GM19395 (cell line): ENCODE measurements around the gene REPS2.

Experiments used
- ATAC-seq: cut with Tn5 transposase; IDR thresholded peaks from one replicate; pipeline ENCODE4 v1.9.1; 2021; ENCODE audit warnings: mild to moderate bottlenecking, moderate library complexity; ENCODE audit not compliant: unreplicated experiment

REPS2 gene

GRCh38 chrX:17075004-17075403 is 128.5 kb downstream of the REPS2 start:
- ATAC-seq: no peak

- no peak for ATAC-seq
Measured at GRCh38 chrX:17077361-17077760, 130.9 kb downstream of the REPS2 start.

DNA sequence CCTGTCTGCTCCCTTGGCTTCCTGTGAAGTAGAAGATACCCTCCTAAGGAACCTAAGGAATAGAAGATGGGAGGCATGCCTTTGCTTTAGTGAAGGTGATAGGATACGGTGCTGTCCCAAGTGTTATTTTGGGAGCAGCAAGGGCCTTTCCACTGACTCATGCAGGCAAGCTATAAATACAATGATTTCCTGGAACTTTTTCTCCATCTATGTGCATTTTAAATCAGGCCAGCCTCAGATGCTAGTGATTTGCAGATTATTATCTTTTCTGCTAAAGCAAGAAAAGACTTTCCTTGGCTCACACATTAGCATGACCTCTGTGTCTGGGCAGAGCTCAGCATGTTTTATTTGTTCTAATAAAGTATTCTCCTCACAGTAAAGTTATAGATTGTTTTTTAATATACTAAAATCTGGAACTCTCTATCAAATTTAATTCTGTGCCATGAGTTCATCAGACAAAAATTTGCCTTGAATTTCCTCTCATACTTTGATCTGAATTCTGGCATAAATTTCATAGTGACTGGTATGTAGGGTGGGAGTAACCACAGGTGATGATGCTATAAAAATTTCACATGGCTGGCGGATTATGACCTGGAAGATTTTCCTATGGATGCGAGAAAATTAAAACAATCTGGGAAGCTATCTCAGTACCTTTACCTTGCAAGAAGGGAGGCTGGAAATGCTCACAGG is 131.7 kb downstream of the REPS2 start:
- ATAC-seq: no peak

GRCh38 chrX:17081511-17081910 is 135.1 kb downstream of the REPS2 start:
- ATAC-seq: no peak

DNA sequence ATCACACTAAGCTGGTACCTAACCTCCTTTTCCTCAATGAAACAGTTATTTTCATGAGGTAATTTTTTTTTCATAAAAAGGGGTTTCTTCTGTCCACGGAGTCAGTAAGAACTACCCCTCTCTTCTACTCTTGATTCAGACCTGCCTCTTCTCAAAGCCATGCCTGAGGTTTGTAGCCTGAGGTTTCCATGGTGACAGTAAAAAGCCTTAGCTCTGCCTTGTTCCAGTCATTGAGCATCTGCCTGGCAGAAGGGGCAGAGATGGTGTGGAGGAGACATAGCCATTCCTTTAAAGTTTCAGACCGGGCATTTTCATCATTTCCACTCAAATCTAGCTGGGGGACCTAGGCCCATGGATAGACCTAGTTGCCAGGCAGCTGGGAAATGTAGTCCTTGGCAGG is 135.5 kb downstream of the REPS2 start:
- no peak for ATAC-seq

- no peak for ATAC-seq
Measured at GRCh38 chrX:17082831-17083230, 136.4 kb downstream of the REPS2 start.

GRCh38 chrX:17086317-17086716 is 139.9 kb downstream of the REPS2 start:
- no peak for ATAC-seq

DNA sequence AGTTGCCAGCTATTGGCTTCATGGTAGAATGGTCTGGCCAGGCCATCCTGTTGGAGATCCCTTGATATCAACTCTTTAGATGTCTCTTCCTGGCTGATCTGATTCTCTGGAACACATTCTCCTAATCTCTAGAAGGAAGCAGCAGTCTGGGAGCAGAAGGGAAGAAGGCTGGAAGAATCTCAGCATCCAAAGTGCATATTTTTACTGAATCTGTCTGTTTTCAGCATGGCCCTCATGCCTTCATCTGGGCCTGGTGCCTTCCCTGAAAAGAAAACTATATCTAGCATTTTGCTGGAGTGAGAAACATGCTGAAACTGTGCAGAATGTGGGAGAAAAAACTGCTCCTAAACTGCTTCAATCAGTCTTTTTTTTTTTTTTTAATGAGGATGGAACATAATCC is 148.7 kb downstream of the REPS2 start:
- ATAC-seq: no peak

- ATAC-seq: no peak
Measured at GRCh38 chrX:17098516-17099247, 152.2 kb downstream of the REPS2 start.

- no peak for ATAC-seq
Measured at GRCh38 chrX:17104433-17104832, 158.0 kb downstream of the REPS2 start.

- ATAC-seq: no peak
Measured at GRCh38 chrX:17120816-17121215, 174.4 kb downstream of the REPS2 start.

- ATAC-seq: no peak
Measured at GRCh38 chrX:17154001-17154400, 207.5 kb downstream of the REPS2 start.

DNA sequence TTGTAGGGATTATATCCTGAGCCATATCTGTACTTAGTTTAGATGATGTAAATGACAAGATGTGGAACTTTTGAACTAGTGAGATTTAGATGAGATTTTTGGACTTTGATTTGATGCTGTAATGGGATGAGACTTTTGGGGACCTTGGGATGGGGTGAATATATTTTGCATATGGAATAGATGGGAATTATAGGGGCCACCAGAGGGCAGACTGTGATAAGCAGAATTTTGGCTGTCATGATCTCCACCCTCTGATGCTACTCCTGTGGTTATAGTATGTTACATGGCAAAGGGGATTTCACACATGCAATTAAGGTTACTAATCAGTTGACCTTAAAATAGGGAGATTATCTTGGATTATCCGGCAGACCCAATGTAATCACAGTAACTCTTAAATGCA is 214.5 kb downstream of the REPS2 start:
- ATAC-seq: no peak

GRCh38 chrX:17161991-17162390 is 215.5 kb downstream of the REPS2 start:
- ATAC-seq: no peak

DNA sequence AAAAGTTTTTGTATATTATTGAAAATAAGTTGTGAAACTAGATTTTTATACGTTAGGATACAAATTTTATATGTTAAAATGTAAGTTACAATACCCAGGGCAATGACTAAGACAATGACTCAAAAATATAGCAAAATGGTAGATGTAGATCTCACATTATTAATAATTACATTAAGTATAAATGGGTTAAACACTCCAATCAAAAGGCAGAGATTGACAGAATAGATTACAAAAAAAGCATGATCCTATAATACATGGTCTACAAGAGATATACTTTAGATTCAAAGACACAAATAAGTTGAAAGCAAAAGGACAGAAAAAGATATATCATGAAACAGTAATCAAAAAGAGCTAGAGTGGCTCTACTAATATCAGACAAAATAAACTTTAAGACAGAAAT is 217.6 kb downstream of the REPS2 start:
- no peak for ATAC-seq

- ATAC-seq: no peak
Measured at GRCh38 chrX:17164941-17165340, 218.5 kb downstream of the REPS2 start.

- ATAC-seq: no peak
Measured at GRCh38 chrX:17167915-17168314, 221.5 kb downstream of the REPS2 start.

- no peak for ATAC-seq
Measured at GRCh38 chrX:17170973-17171372, 224.5 kb downstream of the REPS2 start.

DNA sequence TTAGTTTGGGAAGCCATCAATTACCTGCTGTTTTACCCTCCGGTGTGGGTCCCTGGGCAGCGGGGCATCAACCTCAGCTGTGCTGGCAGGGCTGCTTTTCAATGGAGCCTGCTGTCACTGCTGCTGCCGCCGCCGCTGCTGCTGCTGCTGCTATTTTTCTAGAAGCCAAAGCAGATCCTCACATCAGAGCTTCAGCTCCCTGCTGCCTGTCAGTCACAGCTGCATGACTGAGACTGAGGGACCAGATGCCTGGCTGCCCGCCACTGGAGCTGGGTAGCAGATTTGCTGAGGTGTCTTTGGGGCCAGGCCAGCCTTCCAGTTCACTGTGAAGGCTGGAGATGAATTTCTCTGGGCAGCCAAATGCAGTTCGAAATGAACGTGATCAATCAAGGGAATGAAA is 228.2 kb downstream of the REPS2 start:
- no peak for ATAC-seq

GRCh38 chrX:17182317-17182716 is 235.9 kb downstream of the REPS2 start:
- no peak for ATAC-seq

DNA sequence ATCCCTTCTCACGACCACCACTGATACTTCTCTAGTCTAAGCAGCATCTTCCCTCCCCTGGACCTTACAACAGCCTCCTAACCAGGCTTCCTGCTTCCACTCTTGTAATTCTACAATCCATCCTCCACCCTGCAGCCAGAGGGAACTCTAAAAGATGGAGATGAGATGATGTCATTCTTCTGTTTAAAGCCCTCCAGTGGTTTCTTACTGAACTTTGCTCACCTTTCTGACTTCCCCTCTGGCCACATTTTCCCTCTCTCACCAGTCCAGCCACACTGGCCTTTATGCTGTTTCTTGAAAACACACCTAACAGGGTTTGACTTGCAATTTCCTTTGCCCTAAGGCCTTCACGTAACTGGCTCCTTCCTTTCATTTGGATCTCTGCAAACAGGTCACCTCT is 237.1 kb downstream of the REPS2 start:
- ATAC-seq: no peak

DNA sequence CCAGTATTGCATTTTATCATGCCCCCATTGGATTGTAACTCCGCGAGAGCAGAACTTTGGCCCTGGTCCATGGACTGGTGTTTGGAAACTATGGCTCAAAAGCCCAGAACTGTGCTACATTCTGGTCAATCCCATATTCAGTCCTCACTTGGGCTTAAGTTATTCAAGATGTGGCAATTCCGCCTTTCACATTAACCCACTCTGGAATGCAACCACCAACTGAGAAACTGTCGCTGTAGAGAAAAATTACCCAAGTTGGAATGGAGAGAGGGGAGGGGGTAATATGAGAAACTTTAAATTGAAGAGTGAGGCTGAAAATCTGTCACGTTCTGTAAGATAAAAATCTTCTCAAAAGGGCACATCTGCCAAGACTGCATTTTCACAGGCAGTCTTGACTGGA is 239.0 kb downstream of the REPS2 start:
- no peak for ATAC-seq
